Mesenchymal stem cell (in vitro differentiated cells and primary cell): Measurements from ENCODE around the gene MORN3.

Experiments used
- DNase-seq: peaks from one replicate; pipeline ENCODE4 v3.0.0-alpha.2; 2013
- H2AFZ ChIP-seq: one replicate; pipeline ENCODE4 v1.6.1; 2013; ENCODE audit warnings: low read depth, mild to moderate bottlenecking, control low read depth, inconsistent platforms, low read length, moderate library complexity
- H2AK5ac ChIP-seq: 2 replicates; pipeline ENCODE4 v1.6.1; 2013; ENCODE audit warnings: low read length, moderate library complexity, mild to moderate bottlenecking, inconsistent platforms; ENCODE audit not compliant: severe bottlenecking
- H2BK120ac ChIP-seq: one replicate; pipeline ENCODE4 v1.6.1; 2013; ENCODE audit warnings: low read depth, mild to moderate bottlenecking, inconsistent platforms, low read length, moderate library complexity
- H2BK12ac ChIP-seq, 2 experiments: one replicate each; pipeline ENCODE4 v1.6.1; 2013; ENCODE audit warnings: inconsistent platforms in 2 of 2, low read length in 2 of 2, mild to moderate bottlenecking in 2 of 2, moderate library complexity in 2 of 2, control low read depth in 1 of 2
- H2BK15ac ChIP-seq: one replicate; pipeline ENCODE4 v1.6.1; 2013; ENCODE audit warnings: mild to moderate bottlenecking, low read depth, inconsistent platforms; ENCODE audit not compliant: poor library complexity, severe bottlenecking
- H2BK5ac ChIP-seq: 2 replicates; pipeline ENCODE4 v1.6.1; 2013; ENCODE audit warnings: low read depth, mild to moderate bottlenecking, low read length, control low read depth, inconsistent platforms; ENCODE audit not compliant: poor library complexity, severe bottlenecking
- H3K14ac ChIP-seq, 2 experiments: one replicate each; pipeline ENCODE4 v1.6.1; 2013; ENCODE audit warnings: inconsistent platforms in 2 of 2, low read length in 2 of 2, control low read depth in 1 of 2, mild to moderate bottlenecking in 1 of 2, moderate library complexity in 1 of 2
- H3K18ac ChIP-seq, 2 experiments: one replicate each; pipeline ENCODE4 v1.6.1; 2013; ENCODE audit warnings: inconsistent platforms in 2 of 2, low read length in 2 of 2, control low read depth in 1 of 2, low read depth in 1 of 2, mild to moderate bottlenecking in 1 of 2
- H3K23ac ChIP-seq, 2 experiments: one replicate each; pipeline ENCODE4 v1.6.1; 2013; ENCODE audit warnings: inconsistent platforms in 2 of 2, low read length in 2 of 2, mild to moderate bottlenecking in 2 of 2, moderate library complexity in 2 of 2, control low read depth in 1 of 2
- H3K27ac ChIP-seq: 2 replicates; pipeline ENCODE4 v1.5.1; 2013; ENCODE audit warnings: mild to moderate bottlenecking, moderate library complexity, low read length, control low read depth, inconsistent platforms; ENCODE audit not compliant: poor library complexity, severe bottlenecking
- H3K27me3 ChIP-seq, 2 experiments: 2 replicates each; pipeline versions ENCODE4 v1.6.1 to v1.7.0; 2013; ENCODE audit warnings: low read length in 2 of 2, mild to moderate bottlenecking in 2 of 2, moderate library complexity in 2 of 2, control low read depth in 1 of 2, inconsistent platforms in 1 of 2; ENCODE audit not compliant: control insufficient read depth in 1 of 2, insufficient read depth in 1 of 2
- H3K36me3 ChIP-seq, 2 experiments: 2 replicates each; pipeline versions ENCODE4 v1.6.1 to v1.7.0; 2013; ENCODE audit warnings: low read length in 2 of 2, control low read depth in 1 of 2, inconsistent platforms in 1 of 2, low read depth in 1 of 2, mild to moderate bottlenecking in 1 of 2; ENCODE audit not compliant: insufficient read depth in 2 of 2, control insufficient read depth in 1 of 2
- H3K4ac ChIP-seq, 2 experiments: one replicate each; pipeline ENCODE4 v1.6.1; 2013; ENCODE audit warnings: inconsistent platforms in 2 of 2, low read length in 2 of 2, mild to moderate bottlenecking in 2 of 2, moderate library complexity in 2 of 2, control low read depth in 1 of 2, low read depth in 1 of 2
- H3K4me1 ChIP-seq: 2 replicates; pipeline ENCODE4 v1.6.1; 2013; ENCODE audit warnings: low read depth, low read length, control low read depth; ENCODE audit not compliant: control insufficient read depth, insufficient read depth
- H3K4me2 ChIP-seq: 2 replicates; pipeline ENCODE4 v1.6.1; 2013; ENCODE audit warnings: low read length, mild to moderate bottlenecking, inconsistent platforms; ENCODE audit not compliant: poor library complexity, severe bottlenecking
- H3K4me3 ChIP-seq, 2 experiments: 2 replicates each; pipeline versions ENCODE4 v1.5.1 to v1.7.0; 2013; ENCODE audit warnings: low read length in 2 of 2, mild to moderate bottlenecking in 2 of 2, control low read depth in 1 of 2, low read depth in 1 of 2; ENCODE audit not compliant: insufficient read depth in 1 of 2
- H3K79me1 ChIP-seq: replicated peaks from 2 replicates; pipeline ENCODE4 v1.6.1; 2013; ENCODE audit warnings: mild to moderate bottlenecking, control low read depth, low read length, inconsistent platforms; ENCODE audit not compliant: poor library complexity, severe bottlenecking
- H3K9ac ChIP-seq: 2 replicates; pipeline ENCODE4 v1.7.0; 2013; ENCODE audit warnings: mild to moderate bottlenecking, low read length, moderate library complexity
- H3K9me3 ChIP-seq: 2 replicates; pipeline ENCODE4 v1.7.0; 2013; ENCODE audit warnings: mild to moderate bottlenecking, low read length; ENCODE audit not compliant: control insufficient read depth
- H4K8ac ChIP-seq: one replicate; pipeline ENCODE4 v1.6.1; 2013; ENCODE audit warnings: inconsistent platforms, mild to moderate bottlenecking, low read length, moderate library complexity
- H4K91ac ChIP-seq: one replicate; pipeline ENCODE4 v1.6.1; 2013; ENCODE audit warnings: mild to moderate bottlenecking, low read length, inconsistent platforms
- WGBS: methylation state at CpG from one replicate; pipeline ENCODE4 v1.1.7; 2013; ENCODE audit warnings: mixed read lengths; 5-methylcytosine and 5-hydroxymethylcytosine counted together

MORN3 gene

DNA sequence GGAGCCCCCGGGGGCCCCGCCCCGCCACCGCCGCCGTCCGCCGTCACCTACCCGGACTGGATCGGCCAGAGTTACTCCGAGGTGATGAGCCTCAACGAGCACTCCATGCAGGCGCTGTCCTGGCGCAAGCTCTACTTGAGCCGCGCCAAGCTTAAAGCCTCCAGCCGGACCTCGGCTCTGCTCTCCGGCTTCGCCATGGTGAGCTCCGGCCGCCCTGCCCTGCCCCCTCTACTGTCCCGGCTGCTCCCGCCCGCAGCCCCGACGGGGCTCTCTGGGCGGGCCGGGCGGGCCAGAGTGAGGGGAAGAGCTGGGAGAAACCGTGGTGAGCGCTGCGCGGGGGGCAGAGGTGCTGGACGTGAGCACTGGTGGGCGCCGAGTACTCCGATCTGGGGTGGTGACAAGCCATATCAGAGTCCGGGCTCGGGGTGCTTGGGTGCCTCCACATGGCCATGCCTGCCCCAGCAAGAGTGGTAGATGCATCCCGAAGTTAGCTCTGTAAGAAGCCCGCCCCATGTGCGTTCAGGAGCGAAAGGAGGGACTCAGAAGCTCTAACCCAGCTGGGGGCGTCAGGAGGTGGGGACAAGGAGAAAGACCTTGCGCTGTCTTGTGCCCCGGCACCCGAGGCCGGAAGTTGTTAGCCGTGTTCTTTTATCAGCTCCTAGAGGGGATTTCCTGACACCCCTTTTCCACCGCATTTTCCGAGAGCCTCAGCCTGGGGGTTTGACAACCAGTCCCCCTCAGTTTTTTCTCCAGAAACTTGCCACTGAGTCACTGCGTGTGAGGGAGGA is 42.4 kb downstream of the MORN3 start:
- Histone ChIP-seq H2AFZ (peak overlapping the region; percentile 86), H2AK5ac (no peak overlapping the region), H2BK12ac (peak overlapping the region in 1 of 2 experiments; percentile 70), H2BK5ac (peak overlapping the region; percentile 84), H3K4me1 (peaks cover 23% of the 10 kb centered on the region), H2BK120ac (peak overlapping the region; percentile 61), H3K23ac (peak overlapping the region in 1 of 2 experiments; percentile 93), H3K36me3 (no peaks in the 10 kb centered on the region), H4K91ac (peak overlapping the region; percentile 68), H3K4me3 (peak overlapping the region; percentile 70 to 86), H3K4ac (peak overlapping the region; percentile 64 to 72), H3K27me3 (no peaks in the 10 kb centered on the region), H3K79me1 (peaks cover 24% of the 10 kb centered on the region), H3K9ac (peak overlapping the region; percentile 84), H3K9me3 (no peaks in the 10 kb centered on the region), H3K4me2 (peak overlapping the region; percentile 80), H3K18ac (peak overlapping the region; percentile 67 to 89), H3K27ac (peak overlapping the region; percentile 82), H2BK15ac (peak overlapping the region; percentile 96), H4K8ac (no peak overlapping the region), H3K14ac (peak overlapping the region in 1 of 2 experiments; percentile 26)
- 0% methylated on average over 47 of the region's 53 CpGs for WGBS
- peak; percentile 87 for DNase-seq

DNA sequence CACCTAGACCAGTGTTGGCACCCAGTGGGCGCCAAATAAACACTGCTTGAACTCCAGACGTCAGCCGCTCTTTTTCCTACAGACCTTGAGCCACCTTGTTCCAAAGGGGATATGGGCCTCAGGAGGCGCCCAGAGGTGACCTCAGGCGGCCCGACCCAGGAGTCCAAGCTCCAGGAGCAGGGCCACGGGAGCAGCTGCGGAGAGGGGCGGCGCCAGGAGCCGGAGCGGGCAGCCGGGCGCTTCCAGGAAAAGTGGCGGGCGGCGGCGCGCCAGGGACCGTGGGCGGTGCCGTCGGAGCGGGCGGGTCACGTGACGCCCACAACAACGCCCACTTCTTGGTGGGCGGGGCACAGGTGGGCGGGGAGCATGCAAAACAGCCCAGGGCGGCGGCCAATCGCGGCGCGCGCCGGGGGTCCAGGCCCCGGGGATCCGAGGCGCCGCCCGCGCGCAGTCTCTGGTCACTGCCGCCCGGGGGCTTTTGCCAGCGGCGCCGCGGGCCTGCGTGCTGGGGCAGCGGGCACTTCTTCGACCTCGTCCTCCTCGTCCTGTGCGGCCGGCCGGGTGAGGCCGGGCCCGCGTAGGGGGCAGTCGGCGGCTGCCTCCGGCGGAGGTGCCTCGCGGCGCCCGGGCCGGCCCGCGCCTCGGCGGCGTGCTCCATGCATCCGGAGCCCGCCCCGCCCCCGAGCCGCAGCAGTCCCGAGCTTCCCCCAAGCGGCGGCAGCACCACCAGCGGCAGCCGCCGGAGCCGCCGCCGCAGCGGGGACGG is 43.2 kb downstream of the MORN3 start, which contains the start of gene ORAI1:
Gene ORAI1, plus strand, starts transcription at position 444 of the 766 bp plus-strand sequence.
- Histone ChIP-seq H3K14ac (peak within 1 kb of the TSS in 1 of 2 experiments; percentile 26), H3K9ac (peak within 1 kb of the TSS; percentile 84), H3K18ac (peak within 1 kb of the TSS; percentile 67 to 89), H3K4me1 (peaks cover 23% of the 10 kb centered on the region), H2BK120ac (peak within 1 kb of the TSS; percentile 73), H3K27me3 (no peaks in the 10 kb centered on the region), H3K79me1 (peaks cover 22% of the 10 kb centered on the region), H2BK12ac (peak within 1 kb of the TSS in 1 of 2 experiments; percentile 70), H2AK5ac (no peak within 1 kb of the TSS), H3K4me2 (peak within 1 kb of the TSS; percentile 95), H4K8ac (peak within 1 kb of the TSS; percentile 74), H2BK15ac (peak within 1 kb of the TSS; percentile 89), H3K23ac (peak within 1 kb of the TSS in 1 of 2 experiments; percentile 93), H4K91ac (peak within 1 kb of the TSS; percentile 68), H2BK5ac (peak within 1 kb of the TSS; percentile 84), H3K9me3 (no peaks in the 10 kb centered on the region), H3K36me3 (no peaks in the 10 kb centered on the region), H3K4me3 (peak within 1 kb of the TSS; percentile 70 to 86), H3K4ac (peak within 1 kb of the TSS; percentile 64 to 72), H2AFZ (peak within 1 kb of the TSS; percentile 86), H3K27ac (peak within 1 kb of the TSS; percentile 82)
- 2% methylated on average over 69 of the region's 92 CpGs for WGBS
- DNase-seq, result peak; percentile 95

DNA sequence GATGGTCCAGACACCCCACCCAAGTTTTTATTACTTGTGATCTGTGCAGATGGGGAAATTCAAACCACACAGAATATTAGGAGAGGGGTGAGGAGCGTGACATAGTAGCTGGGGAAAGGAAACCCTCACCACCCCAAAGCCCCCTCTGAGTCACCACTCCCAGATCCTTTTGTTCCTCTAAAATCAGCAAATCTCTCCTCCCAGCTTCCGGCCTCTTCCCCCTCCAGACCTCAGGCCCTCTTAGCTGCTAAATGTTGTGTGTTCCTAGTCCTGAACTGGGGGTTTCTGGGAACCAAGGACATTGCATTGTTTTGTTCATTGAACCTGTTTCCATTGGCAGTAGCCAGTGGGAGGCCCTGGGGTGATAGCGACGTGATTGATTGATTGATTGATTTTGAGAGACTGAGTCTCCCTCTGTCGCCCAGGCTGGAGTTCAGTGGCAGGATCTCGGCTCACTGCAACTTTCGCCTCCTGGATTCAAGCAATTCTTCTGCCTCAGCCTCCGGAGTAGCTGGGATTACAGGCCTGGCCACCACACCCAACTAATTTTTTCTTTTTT is 49.0 kb downstream of the MORN3 start:
- Histone ChIP-seq H3K23ac (no peak overlapping the region), H3K4me3 (no peak overlapping the region), H3K18ac (no peak overlapping the region), H3K27me3 (no peaks in the 10 kb centered on the region), H3K36me3 (no peaks in the 10 kb centered on the region), H3K79me1 (no peaks in the 10 kb centered on the region), H2BK12ac (no peak overlapping the region), H2BK5ac (no peak overlapping the region), H3K9ac (no peak overlapping the region), H4K8ac (peak overlapping the region; percentile 23), H3K4me2 (no peak overlapping the region), H3K4me1 (peaks cover 5% of the 10 kb centered on the region), H3K4ac (no peak overlapping the region), H4K91ac (no peak overlapping the region), H3K14ac (no peak overlapping the region), H3K9me3 (no peaks in the 10 kb centered on the region), H2BK120ac (no peak overlapping the region), H3K27ac (no peak overlapping the region), H2BK15ac (no peak overlapping the region), H2AFZ (no peak overlapping the region), H2AK5ac (no peak overlapping the region)
- 72% methylated on average over 7 of the region's 8 CpGs for WGBS
- DNase-seq, result no peak
